Measurements from ENCODE around the gene PRTN3. TPM values are rescaled to one million over a fixed set of nuclear protein-coding genes. Genes with fewer than 3 reads are reported as not detected.

PRTN3 gene
- total RNA-seq, 4 donors from 2014 or later, result not detected

GRCh38 chr19:884420-885211, 43.8 kb downstream of the PRTN3 start:
- intact Hi-C loops (cut with DNase I), result no loop called here
- DNase-seq, result no peak
- Histone ChIP-seq H3K36me3 (peaks cover 32 to 43% of the 10 kb centered on the region in 2 donors), H3K27me3 (no peaks in the 10 kb centered on the region), H3K9me3 (no peaks in the 10 kb centered on the region), H3K4me1 (no peaks in the 10 kb centered on the region), H3K27ac (no peak overlapping the region), H3K4me3 (replicated peaks in 1 of 3) (no peak overlapping the region)
- no peak for TF ChIP-seq POLR2A (IDR thresholded peaks at IDR 0.05)
- no peak for TF ChIP-seq CTCF (IDR thresholded peaks at IDR 0.05)
- 94 to 98% methylated on average over 28 to 41 of the region's 51 CpGs for WGBS, 2 donors

- intact Hi-C loops (cut with DNase I), result no loop called here
- peaks cover 29 to 35% of the 10 kb centered on the region in 2 donors for H3K36me3 ChIP-seq
- no peak overlapping the region for H3K27ac ChIP-seq
- no peaks in the 10 kb centered on the region for H3K4me1 ChIP-seq
- H3K4me3 ChIP-seq (replicated peaks in 1 of 3), result no peak overlapping the region
- no peaks in the 10 kb centered on the region for H3K9me3 ChIP-seq
- whole genome bisulfite sequencing, 2 donors, result 96 to 97% methylated on average over 45 to 53 of the region's 64 CpGs
- no peak for TF ChIP-seq POLR2A (IDR thresholded peaks at IDR 0.05)
- TF ChIP-seq CTCF (IDR thresholded peaks at IDR 0.05), result no peak
- H3K27me3 ChIP-seq, result no peaks in the 10 kb centered on the region
- DNase-seq, result no peak
These were observed 44.9 kb downstream of the PRTN3 start for GRCh38 chr19:885536-886224.

GRCh38 chr19:887072-887471, 46.3 kb downstream of the PRTN3 start:
- DNase-seq, result no peak
- 82 to 86% methylated on average over 16 of the region's 16 CpGs for WGBS, 2 donors
- Histone ChIP-seq H3K4me1 (peaks cover 2 to 4% of the 10 kb centered on the region in 2 donors), H3K27ac (no peak overlapping the region), H3K36me3 (peaks cover 23 to 26% of the 10 kb centered on the region in 2 donors), H3K4me3 (replicated peaks in 1 of 3) (no peak overlapping the region), H3K27me3 (no peaks in the 10 kb centered on the region), H3K9me3 (no peaks in the 10 kb centered on the region)
- intact Hi-C loops (cut with DNase I), result no loop called here
- TF ChIP-seq POLR2A (IDR thresholded peaks at IDR 0.05) (no peak), CTCF (IDR thresholded peaks at IDR 0.05) (no peak)

GRCh38 chr19:887599-887998, 46.8 kb downstream of the PRTN3 start:
- TF ChIP-seq POLR2A (IDR thresholded peaks at IDR 0.05), result no peak
- no peak for TF ChIP-seq CTCF (IDR thresholded peaks at IDR 0.05)
- DNase-seq, result no peak
- H3K36me3 ChIP-seq, result peaks cover 23 to 26% of the 10 kb centered on the region in 2 donors
- H3K4me3 ChIP-seq (replicated peaks in 1 of 3), result no peak overlapping the region
- no peaks in the 10 kb centered on the region for H3K9me3 ChIP-seq
- 93 to 98% methylated on average over 8 to 10 of the region's 10 CpGs for WGBS, 2 donors
- H3K27ac ChIP-seq, result no peak overlapping the region
- no peaks in the 10 kb centered on the region for H3K27me3 ChIP-seq
- H3K4me1 ChIP-seq, result peaks cover 6% of the 10 kb centered on the region in 2 donors
- intact Hi-C loops (cut with DNase I), result no loop called here
